GM18870 (cell line): ENCODE measurements around the gene HIP1.
"Not testable (repeated sequence)": the region's sequence is repeated elsewhere in the genome, so short reads cannot be mapped to it uniquely, and the experiment has no call there.

Source experiments
- ATAC-seq: cut with Tn5 transposase; IDR thresholded peaks from one replicate; pipeline ENCODE4 v1.9.1; 2021; ENCODE audit warnings: moderate library complexity; ENCODE audit not compliant: unreplicated experiment

The HIP1 gene

DNA sequence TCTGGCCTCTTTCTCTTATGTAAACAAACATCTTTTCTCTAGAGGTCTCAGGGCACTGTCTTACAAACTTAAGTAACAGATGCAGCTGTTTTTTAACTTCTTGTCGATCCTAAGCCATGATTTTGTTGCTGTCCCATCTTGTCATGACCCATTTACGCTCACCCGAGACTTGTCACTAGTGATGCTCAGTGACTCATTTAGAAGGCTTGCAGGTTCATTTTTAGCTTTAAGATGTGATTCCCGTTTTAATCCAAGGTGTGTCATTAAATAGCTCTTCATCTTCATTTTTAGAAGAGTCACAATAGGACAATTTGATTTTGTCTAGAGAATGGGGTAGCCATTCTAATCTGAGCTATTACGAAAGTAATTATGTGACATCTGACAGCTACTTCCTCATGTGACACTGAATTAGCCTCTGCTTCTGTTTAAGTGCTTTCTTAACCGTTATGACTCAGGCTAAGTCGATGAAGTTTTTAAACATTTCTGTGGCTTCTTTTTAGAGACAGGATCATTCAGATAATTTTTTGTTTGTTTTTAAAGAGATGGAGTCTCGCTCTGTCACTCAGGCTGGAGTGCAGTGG is 203.9 kb downstream of the HIP1 start:
- ATAC-seq: peak; percentile 76

GRCh38 chr7:75533926-75534325 is 204.8 kb downstream of the HIP1 start:
- no peak for ATAC-seq

GRCh38 chr7:75532639-75533038 is 206.1 kb downstream of the HIP1 start:
- ATAC-seq: no peak

- no peak for ATAC-seq
Observed at GRCh38 chr7:75531359-75531821, 207.4 kb downstream of the HIP1 start.

DNA sequence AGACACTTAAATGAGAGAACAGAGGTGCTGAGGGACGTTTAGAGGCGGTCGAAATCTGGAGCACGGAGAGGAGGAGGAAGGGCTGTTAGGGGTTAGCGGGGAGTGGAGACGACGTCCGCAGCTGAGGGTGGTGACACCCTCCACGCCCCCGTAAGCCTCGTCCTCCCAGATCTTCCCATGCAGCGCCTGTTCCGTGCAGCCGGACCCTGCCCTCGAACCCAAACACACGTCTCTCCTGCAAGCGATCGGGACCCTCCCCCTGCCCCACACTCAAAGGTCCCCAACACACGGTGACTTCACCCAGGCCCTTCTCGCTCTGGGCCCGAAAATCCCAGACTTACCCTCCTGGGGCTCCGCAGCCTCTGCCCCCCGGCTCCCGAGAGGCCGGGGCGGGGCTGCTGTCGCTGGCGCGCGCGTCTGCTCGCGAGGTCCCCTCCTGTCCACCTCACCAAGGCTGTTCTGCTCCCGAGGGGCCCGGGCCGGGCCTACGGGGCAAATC is 211.5 kb downstream of the HIP1 start:
- ATAC-seq: not testable (repeated sequence)

GRCh38 chr7:75521727-75522126 is 217.0 kb downstream of the HIP1 start:
- not testable (repeated sequence) for ATAC-seq

GRCh38 chr7:75518842-75519241 is 219.9 kb downstream of the HIP1 start:
- not testable (repeated sequence) for ATAC-seq

DNA sequence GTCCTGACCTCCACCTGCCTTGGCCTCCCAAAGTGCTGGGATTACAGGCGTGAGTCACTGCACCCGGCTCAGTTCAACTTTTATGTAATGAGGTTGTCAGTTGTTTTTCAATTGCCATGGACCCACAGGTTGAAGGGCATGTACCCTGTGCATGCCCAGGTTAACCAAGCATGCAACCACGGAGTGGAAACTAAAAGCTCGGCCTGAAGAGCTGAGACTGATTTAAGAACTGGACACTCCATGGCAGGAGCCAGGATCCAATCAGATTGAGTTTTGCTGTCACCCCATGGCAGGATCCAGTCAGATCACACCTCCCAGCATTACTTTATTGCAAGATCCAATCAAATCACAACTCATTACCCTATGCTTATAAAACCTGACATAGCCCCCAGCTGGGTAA is 229.7 kb downstream of the HIP1 start:
- not testable (repeated sequence) for ATAC-seq

- not testable (repeated sequence) for ATAC-seq
Observed at GRCh38 chr7:75492020-75492419, 246.7 kb downstream of the HIP1 start, which contains the start of gene SPDYE5. Gene SPDYE5, plus strand, starts transcription at chr7:75492320. Its CDS starts 1,728 bp downstream, at chr7:75494048.

GRCh38 chr7:75485979-75486643 is 252.6 kb downstream of the HIP1 start, which contains the start of gene POM121C:
Gene POM121C, minus strand, starts transcription at chr7:75486299. Its CDS starts 44,803 bp downstream, at chr7:75441496.
- peak; percentile 94 for ATAC-seq

GRCh38 chr7:75485355-75485978 is 253.3 kb downstream of the HIP1 start:
- not testable (repeated sequence) for ATAC-seq
